ENCODE measurements around the gene SCFD2. TPM values are rescaled to one million over a fixed set of nuclear protein-coding genes. Genes with fewer than 3 reads are reported as not detected.

The SCFD2 gene
- polyA plus RNA-seq, 1 donor from 2014 or later, result 5.0 TPM

GRCh38 chr4:53132132-53132891 lies 233.5 kb downstream of the SCFD2 start:
- H4K20me1 ChIP-seq (ENCODE audit: insufficient read depth), result no peaks in the 10 kb centered on the region
- H3K27me3 ChIP-seq (ENCODE audit: insufficient read depth, low read depth, low read length), result no peaks in the 10 kb centered on the region
- H3K36me3 ChIP-seq (ENCODE audit: insufficient read depth, low read length), result no peaks in the 10 kb centered on the region
- no peaks in the 10 kb centered on the region for H3K9me3 ChIP-seq (ENCODE audit: low read length)
- H2AFZ ChIP-seq (ENCODE audit: low read depth, low read length), result no peak overlapping the region
- H3K9me2 ChIP-seq (ENCODE audit: insufficient read depth, low read length), result no peaks in the 10 kb centered on the region
- no peak overlapping the region for H3K4me2 ChIP-seq (ENCODE audit: low read length)
- TF ChIP-seq EP300 (conservative IDR thresholded peaks at IDR 0.05; ENCODE audit: poor library complexity, severe bottlenecking) (peak; percentile 75), TAF1 (IDR thresholded peaks at IDR 0.05; ENCODE audit: low read depth) (no peak), SMC3 (conservative IDR thresholded peaks at IDR 0.05; ENCODE audit: poor library complexity) (no peak), RAD21 (conservative IDR thresholded peaks at IDR 0.05) (no peak), POLR2AphosphoS5 (IDR thresholded peaks at IDR 0.05) (peak; percentile 71)
- no peaks in the 10 kb centered on the region for H3K79me2 ChIP-seq (replicated peaks; ENCODE audit: insufficient read depth, low read length)
- no peak overlapping the region for H3K9ac ChIP-seq (ENCODE audit: low read length)
- no peaks in the 10 kb centered on the region for H3F3A ChIP-seq (ENCODE audit: insufficient read depth, low read length, poor library complexity, severe bottlenecking)
- peak overlapping the region; percentile 36 for H3K27ac ChIP-seq (ENCODE audit: low read length)
- H3K4me3 ChIP-seq (ENCODE audit: low read length), result no peak overlapping the region

GRCh38 chr4:53131562-53131925 lies 234.3 kb downstream of the SCFD2 start:
- Histone ChIP-seq H3K27me3 (ENCODE audit: insufficient read depth, low read depth, low read length) (no peaks in the 10 kb centered on the region), H4K20me1 (ENCODE audit: insufficient read depth) (no peaks in the 10 kb centered on the region), H3K79me2 (replicated peaks; ENCODE audit: insufficient read depth, low read length) (no peaks in the 10 kb centered on the region), H3K36me3 (ENCODE audit: insufficient read depth, low read length) (no peaks in the 10 kb centered on the region), H3F3A (ENCODE audit: insufficient read depth, low read length, poor library complexity, severe bottlenecking) (no peaks in the 10 kb centered on the region), H3K4me2 (ENCODE audit: low read length) (no peak overlapping the region), H3K9me2 (ENCODE audit: insufficient read depth, low read length) (no peaks in the 10 kb centered on the region), H3K27ac (ENCODE audit: low read length) (no peak overlapping the region), H3K9me3 (ENCODE audit: low read length) (no peaks in the 10 kb centered on the region), H2AFZ (ENCODE audit: low read depth, low read length) (no peak overlapping the region), H3K4me3 (ENCODE audit: low read length) (no peak overlapping the region), H3K9ac (ENCODE audit: low read length) (no peak overlapping the region)
- TF ChIP-seq TAF1 (IDR thresholded peaks at IDR 0.05; ENCODE audit: low read depth), result no peak
- TF ChIP-seq CTCF (IDR thresholded peaks at IDR 0.05; ENCODE audit: poor library complexity, severe bottlenecking), result no peak
- TF ChIP-seq SMC3 (conservative IDR thresholded peaks at IDR 0.05; ENCODE audit: poor library complexity), result no peak
- no peak for TF ChIP-seq REST (IDR thresholded peaks at IDR 0.05; ENCODE audit: borderline replicate concordance)
- no peak for TF ChIP-seq EP300 (conservative IDR thresholded peaks at IDR 0.05; ENCODE audit: poor library complexity, severe bottlenecking)
- no peak for TF ChIP-seq EZH2 (IDR thresholded peaks at IDR 0.05; ENCODE audit: borderline replicate concordance, insufficient read depth, low read length, poor library complexity, severe bottlenecking)
- TF ChIP-seq POLR2AphosphoS5 (IDR thresholded peaks at IDR 0.05), result no peak
- no peak for TF ChIP-seq RAD21 (conservative IDR thresholded peaks at IDR 0.05)
- no peak for TF ChIP-seq MXI1 (conservative IDR thresholded peaks at IDR 0.05; ENCODE audit: poor library complexity, severe bottlenecking)
